ENCODE data around the gene CDKL5. TPM values are rescaled to one million over a fixed set of nuclear protein-coding genes. Genes with fewer than 3 reads are reported as not detected.

Gene CDKL5
- total and polyA plus RNA-seq, 3 experiments from 2014 or later, result 1.2 to 2.6 (median 1.5) TPM

Other genes with a start within 250 kb of the CDKL5 start
- not detected for gene BEND2, start 204.7 kb upstream of the CDKL5 start, total RNA-seq
- gene BEND2, start 204.7 kb upstream of the CDKL5 start, polyA plus RNA-seq, result not detected
- gene SCML2, start 70.9 kb upstream of the CDKL5 start, total RNA-seq, result 1 to 10 TPM; 2.8 to 3.3 TPM
- 0.58 TPM for gene SCML2, start 70.9 kb upstream of the CDKL5 start, polyA plus RNA-seq
- not detected for gene RS1, start 246.5 kb downstream of the CDKL5 start, total RNA-seq
- not detected for gene RS1, start 246.5 kb downstream of the CDKL5 start, polyA plus RNA-seq